Measurements from ENCODE around the gene PPP6C.
"Not testable (repeated sequence)": the region's sequence is repeated elsewhere in the genome, so short reads cannot be mapped to it uniquely, and the experiment has no call there.

Gene PPP6C

DNA sequence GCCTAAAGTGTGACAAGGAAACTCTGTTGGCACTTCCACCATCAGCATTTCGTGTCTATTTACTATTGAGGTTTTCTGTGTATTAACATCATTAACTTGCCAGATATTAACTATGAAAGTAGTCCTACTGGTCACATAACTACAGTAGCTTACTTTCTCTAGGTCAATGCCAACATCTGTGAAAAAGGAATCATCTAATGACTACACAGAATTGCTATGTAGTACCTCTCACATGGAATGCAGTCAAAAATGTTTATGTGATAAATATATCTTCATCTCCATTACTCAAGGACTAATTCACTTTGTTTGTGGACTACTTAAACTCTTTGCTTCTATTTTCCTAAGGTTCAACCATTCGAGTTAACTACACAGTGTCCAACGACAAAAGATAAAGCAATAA is 48.4 kb downstream of the PPP6C start:
- no peak for DNase-seq

DNA sequence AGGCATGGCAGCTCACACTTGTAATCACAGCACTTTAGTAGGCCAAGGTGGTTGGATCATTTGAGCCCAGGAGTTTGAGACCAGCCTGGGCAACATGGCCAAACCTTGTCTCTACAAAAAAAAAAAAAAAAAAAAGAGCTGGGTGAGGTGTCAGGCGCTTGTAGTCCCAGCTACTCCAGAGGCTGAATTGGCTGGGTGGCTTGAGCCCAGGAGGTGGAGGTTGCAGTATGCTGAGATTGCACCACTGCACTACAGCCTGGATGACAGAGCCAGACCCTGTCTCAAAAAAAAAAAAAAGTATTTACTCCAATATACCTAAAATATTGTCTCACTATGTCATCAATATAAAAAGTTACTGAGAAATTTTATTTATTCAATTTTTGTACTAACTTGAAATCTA is 49.0 kb downstream of the PPP6C start:
- DNase-seq = no peak

DNA sequence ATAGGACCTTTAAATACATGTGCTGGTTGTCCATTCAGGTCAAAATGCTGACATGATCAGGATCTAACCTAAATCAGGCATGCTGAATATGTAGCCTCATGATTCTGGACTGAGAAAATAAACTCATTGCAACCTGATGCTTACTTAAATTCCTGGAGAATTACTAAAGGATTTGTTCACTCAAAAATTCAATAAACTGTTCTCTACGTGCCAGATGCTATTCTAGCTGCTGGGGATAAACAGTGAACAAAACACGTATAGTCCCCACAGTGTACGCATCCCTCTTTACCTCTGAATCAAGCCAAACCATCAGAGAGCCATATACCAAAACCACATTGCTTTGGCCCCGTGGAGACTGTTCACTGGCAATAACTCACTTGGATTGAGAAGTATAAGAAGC is 52.4 kb downstream of the PPP6C start:
- DNase-seq = no peak

DNA sequence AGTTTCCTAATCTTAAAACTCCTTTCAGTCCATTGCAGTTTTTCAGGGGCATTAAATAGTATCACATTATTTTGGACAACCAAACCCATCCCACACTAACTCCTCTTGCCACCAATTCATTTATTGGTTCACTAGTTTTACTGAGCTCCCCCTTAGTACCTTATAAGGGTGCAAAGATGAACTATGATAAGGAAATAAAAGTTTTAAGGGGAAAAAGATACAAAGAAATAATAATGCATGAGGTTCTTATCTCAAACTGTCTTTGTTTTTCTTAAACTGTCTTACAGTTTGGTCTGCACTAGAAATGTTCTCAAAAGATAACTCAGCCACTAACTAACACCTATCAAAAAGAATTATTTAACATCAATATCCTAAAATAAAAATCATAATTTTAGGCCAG is 54.6 kb downstream of the PPP6C start:
- DNase-seq = no peak

DNA sequence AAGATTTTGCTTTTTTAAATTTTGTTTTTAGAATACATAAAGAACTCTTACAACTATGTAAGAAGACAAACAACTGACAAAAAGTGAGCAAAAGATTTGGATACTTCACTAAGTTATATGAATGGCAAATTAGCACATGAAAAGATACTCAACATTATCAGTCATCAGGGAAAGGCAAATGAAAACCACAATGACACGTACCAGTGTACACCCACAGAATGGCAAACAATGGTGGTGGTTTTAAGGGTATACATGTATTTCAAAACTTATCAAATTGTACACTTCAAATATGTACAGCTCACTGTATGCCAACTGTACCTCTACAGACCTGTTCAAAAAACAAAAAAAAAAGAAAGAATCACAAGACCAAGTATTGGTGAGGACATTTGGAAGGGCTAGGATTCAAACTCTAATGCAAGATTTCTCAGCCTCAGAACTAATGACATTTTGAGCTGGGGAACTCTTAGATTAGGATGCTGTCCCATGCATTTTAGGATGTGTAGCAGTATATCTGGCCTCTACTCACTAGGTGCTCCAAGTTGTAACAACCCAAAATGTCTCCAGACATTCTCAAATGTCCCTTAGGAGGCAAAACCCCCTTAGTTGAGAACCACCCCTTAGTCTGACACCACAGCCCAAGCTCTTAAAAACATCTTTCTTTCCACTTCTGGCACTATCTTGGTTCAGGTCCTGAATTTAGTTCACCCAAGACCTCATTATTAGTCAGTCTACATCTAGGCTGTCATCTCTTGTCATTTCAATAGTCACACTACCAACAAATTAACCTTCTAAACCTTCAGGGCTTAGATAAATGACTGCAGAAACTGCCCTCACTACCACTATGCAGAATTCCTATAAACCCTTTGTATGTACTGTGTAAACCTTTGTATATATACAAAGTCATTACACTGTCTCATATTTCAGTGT is 55.9 kb downstream of the PPP6C start:
- DNase-seq = no peak

DNA sequence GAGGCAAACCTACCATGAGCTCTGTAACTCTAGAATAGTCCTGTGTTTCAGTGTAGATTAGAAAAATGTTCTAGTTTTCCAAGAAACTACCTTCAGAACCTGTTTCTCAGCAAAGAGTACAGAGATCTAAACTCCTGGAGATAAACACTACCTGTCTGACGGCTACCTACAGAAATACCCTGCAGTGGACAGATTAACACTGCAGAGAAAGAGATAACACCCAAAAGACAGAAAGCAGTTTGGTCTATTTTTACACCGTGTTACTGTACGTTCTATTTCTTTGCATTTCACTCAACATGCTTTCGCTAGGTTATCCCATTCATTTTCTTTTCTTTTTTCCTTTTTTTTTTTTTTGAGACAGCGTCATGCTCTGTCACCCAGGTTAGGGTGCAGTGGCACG is 57.8 kb downstream of the PPP6C start:
- no peak for DNase-seq

DNA sequence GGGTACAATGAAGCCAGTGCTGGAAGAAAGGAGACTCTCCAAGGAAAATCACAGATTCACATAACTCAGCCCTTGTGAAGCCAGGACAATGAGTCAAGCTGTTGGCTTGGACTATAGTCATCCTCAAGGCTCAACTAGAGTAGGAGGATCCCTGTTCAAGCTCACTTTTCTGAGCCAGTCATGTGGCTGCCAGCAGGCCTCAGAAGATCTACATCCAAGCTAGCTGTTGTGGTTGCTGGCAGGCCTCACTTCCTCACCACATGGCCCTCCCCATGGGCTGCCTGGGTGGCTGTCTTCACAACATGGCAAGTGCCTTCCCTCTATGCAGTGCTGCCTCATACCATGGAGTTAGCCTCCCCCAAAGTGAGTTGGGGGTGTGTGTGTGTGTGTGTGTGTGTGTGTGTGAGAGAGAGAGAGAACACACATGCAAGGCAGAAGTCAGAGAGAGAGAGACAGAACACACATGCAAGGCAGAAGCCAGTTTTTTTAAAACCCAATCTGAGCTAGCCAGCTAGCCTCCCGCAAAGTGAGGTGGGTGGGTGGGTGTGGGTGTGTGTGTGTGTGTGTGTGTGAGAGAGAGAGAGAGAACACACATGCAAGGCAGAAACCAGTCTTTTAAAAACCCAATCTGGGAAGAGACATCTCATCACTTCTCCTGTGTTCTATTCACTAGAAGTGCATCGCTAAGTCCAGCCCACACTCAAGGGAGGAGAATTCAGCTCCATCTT is 63.4 kb downstream of the PPP6C start:
- peak; percentile 47 for DNase-seq

DNA sequence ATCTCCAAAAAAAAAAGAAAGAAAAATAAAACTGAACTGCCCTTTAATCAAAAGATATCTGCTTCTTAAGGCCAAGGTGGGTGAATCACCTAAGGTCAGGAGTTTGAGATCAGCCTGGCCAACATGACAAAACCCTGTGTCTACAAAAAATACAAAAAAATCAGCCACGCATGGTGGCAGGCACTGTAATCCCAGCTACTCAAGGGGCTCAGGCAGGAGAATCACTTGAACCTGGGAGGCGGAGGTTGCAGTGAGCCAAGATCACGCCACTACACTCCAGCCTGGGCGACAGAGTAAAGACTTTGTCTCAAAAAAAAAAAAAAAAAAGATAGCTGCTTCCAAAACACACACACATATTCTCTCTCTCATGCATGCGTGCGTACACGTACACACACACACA is 64.1 kb downstream of the PPP6C start:
- DNase-seq = no peak

DNA sequence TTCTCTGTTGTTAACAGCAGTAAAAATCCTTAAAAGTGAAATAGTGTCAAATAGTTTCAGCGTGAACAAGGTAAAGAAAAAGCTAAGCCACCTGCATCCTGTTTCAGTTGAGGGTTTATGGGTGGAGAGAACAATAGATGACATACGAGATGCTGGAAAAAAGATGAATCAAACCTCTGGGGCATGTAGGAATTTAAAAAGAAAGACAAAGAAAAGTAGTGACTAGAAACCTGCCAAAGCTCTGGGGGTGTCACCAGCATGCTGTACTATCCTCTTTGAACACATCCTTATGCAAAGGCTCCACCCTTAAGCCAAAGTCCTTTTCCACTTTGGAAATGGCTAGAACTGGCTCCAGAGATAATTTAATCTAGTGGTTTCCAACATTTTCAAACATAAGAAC is 68.5 kb downstream of the PPP6C start:
- no peak for DNase-seq

DNA sequence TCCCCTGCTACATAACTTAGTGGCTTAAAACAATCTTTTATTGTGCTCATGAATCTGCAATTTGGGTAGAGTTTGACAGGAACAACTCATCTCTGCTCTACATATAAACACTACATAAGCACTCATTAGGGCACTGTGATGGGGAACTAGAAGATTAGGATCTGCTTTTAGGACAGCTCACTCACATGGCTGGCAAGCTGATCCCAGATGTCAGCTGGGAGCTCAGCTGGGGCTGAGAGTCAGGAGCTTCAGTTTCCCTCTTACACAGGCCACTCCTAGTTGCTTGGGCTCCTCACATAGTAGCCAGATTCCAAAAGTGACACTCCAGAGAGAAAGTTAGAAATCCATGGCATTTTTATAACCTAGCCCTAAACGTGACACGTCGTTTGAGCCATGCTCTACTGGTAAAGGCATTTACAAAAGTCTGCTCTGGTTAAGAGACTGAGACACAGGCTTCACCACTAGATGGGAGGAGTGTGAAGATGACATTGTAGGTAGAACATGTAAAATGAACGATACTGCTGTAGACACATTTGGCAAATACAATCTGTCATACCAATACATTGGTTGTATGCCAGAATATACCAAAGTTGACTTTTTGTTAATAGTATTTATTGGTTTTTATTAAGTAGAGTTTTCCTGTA is 69.8 kb downstream of the PPP6C start:
- DNase-seq = no peak

DNA sequence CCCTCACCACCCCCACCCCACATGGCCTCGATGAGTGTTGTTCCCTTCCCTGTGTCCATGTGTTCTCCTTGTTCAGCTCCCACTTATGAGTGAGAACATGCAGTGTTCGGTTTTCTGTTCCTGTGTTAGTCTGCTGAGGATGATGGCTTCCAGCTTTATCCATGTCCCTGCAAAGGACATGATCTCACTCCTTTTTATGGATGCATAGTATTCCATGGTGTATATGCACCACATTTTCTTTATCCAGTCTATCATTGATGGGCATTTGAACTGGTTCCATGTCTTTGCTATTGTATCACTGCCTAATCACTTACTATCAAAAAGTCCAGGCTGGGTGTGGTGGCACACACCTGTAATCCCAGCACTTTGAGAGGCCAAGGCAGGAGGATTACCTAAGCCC is 70.9 kb downstream of the PPP6C start:
- DNase-seq = not testable (repeated sequence)

DNA sequence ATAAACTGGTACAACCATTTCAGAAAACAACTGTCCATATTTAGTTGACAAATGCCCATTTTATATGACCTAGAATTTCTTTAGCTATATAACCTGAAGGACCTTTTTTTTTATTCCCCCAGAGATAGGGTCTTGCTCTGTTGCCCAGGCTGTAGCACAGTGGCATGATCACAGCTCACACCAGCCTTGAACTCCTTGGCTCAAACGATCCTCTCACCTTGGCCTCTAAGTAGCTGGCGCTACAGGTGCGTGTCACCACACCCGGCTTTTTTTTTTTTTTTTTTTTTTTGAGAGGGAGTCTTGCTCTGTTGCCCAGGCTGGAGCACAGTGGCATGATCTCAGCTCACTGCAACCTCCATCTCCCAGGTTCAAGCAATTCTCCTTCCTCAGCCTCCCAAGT is 75.1 kb downstream of the PPP6C start:
- DNase-seq = not testable (repeated sequence)

DNA sequence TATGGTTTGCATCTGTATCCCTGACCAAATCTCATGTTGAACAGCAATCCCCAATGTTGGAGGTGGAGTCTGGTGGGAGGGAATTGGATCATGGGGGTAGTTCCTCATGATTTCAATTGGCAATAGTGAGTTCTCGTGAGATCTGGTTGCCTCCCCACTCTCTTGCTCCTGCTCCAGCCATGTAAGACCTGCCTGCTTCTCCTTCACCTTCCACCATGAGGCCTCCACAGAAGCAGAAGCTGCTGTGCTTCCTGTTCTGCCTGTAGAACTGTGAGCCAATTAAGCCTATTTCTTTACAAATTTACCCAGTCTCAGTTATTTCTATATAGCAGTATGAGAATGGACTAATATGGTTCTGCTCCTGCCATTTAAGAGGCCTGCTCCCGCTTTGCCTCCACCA is 79.1 kb downstream of the PPP6C start:
- no peak for DNase-seq

DNA sequence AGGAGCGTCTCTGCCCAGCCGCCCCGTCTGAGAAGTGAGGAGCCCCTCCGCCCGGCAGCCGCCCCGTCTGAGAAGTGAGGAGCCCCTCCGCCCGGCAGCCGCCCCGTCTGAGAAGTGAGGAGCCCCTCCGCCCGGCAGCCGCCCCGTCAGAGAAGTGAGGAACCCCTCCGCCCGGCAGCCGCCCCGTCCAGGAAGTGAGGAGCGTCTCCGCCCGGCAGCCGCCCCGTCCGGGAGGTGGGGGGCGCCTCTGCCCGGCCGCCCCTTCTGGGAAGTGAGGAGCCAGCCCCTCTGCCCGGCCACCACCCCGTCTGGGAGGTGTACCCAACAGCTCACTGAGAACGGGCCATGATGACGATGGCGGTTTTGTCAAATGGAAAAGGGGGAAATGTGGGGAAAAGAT is 81.1 kb downstream of the PPP6C start:
- DNase-seq = not testable (repeated sequence)

DNA sequence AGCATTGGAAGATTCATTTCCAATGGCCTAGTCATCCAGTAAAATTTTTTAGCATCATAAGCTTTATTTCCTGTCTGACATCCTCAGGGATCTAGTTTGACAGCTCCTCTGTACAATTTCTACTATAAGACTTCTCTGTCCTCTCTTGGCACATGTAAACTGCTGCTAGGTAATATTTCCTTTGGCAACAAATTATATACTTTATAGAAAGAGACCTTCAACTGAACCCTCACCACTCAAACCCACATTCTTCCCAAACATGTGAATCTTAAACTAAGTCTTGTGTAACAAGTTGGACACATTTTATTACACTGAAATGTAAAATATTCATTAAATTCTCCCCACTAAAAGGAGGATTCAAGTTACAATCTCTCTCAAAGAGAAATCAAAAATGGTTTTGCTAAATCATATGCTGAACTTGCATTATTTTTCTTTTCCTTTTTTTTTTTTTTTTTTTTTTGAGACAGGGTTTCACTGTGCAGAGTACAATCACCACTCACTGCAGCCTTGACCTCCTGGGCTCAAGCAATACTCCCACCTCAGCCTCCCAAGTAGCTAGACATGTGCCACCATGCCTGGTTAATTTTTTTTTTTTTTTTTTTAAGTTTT is 83.2 kb downstream of the PPP6C start:
- no peak for DNase-seq

DNA sequence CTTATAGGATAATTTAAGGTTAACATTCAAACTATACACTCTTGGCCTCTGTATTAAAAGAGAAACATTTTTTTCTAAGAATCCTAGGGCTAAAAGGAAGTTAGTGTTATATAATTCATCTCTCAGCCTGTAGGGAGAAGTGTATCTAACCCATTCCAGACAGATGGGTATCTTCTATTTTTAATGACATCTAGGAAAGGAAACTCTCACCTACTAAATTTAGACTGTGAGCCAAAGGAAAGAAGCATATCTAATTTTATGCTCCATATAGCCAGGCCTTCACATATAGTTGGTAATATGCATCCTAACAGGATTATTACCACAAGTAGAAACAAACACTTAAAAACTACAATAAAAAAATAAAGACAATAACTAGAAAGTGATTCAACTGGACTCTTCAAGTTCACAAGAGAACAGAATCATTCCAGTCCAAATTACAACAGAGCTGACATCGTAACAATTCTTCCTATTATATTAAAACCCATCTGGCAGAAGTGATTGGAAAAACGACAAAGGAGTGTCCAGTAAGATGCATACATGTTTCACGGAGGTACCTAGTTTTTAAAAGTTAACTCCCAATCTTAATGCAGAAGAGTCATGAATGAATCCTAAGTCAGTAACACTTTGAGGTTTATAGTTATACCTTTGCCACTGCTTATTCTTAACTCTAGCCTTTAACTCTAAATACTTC is 85.7 kb downstream of the PPP6C start:
- no peak for DNase-seq

DNA sequence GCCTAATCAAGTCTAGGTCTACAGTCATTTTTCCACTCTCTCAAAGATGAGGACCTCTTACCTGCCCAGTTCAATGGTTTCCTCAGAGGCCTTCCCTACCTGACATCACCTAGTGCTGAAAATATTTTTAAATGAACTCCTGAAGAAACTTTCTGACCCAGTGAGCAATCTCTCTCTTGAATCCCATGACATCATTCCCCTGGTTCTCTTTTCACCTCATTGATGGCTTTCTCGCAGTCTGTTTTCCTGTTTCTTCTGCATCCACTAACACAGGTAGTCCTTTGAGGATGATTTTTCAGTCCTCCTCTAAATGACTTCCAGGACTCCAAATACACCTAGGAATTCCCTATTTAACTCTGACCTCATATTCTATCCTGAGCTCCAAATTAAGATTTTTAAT is 86.6 kb downstream of the PPP6C start:
- DNase-seq = no peak

DNA sequence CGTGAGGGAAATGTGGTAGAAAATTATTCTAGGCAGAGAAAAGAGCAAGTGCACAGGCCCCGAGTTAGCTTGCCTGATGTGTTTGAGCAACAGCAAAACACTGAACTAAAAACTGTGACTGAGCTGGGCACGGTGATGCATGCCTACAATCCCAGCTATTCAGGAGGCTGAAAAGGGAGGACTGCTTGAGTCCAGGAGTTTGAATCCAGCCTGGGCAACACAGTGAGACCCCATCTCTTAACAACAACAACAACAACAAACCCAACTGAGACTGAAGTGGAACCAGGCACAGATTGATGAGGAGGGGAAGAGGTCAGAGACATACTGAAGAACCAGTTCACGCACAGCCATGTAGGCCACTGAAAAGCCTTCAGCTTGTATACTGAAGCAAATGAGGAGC is 88.8 kb downstream of the PPP6C start:
- DNase-seq = no peak

DNA sequence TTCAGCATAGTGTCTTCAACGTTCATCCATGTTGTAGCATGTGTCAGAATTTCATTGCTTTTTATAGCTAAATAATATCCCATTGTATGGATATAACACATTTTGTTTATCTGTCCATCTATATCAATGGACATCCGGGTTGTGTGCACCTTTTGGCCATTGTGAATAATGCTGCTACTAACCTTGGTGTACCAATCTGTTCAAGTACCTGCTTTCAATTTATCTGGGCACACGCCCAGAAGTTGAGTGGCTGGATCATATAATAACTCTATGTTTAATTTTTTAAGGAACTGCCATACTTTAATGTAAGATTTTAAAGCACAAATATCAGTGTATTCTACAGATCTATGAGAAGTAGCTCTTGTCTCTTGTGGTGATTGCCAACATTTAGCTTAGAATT is 89.8 kb downstream of the PPP6C start:
- DNase-seq = no peak

Measured in T1000 (cell line).